ENCODE results near the gene NEK1. TPM values are rescaled to one million over a fixed set of nuclear protein-coding genes. Genes with fewer than 3 reads are reported as not detected.
A peak's percentile ranks its signal among the peaks of the same experiment; 100 is the strongest.
"Not testable (repeated sequence)": the region's sequence is repeated elsewhere in the genome, so short reads cannot be mapped to it uniquely, and the experiment has no call there.

Gene NEK1
- total and polyA plus RNA-seq, 2 of the 13 experiments (the other 11 are each of a cell fraction or from before 2014, with no cell fraction given): 2.9 to 5.4 TPM

DNA sequence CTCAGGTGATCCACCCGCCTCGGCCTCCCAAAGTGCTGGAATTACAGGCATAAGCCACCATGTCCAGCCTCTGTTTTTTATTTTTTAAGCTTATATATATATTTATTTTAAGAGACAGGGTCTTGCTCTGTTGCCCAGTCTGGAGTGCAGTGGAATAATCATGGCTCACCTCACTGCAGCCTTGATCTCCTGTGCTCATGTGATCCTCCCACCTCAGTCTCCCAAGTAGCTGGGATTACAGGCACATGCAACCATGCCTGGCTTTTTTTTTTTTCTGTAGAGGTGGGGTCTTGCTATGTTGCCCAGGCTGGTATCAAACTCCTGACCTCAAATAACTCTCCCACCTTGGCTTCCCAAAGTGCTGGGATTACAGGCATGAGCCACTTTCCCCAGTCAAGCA, 184.7 kb downstream of the NEK1 start:
- CTCF ChIA-PET (ENCODE audit: low intra/inter-chr PET ratio, low total read pairs); H3K36me3 ChIP-seq (replicated peaks in 1 of 2; ENCODE audit: control insufficient read depth in 1 of 2, insufficient read depth in 2 of 2, low read length in 2 of 2); in situ Hi-C loops (cut with HindIII; ENCODE audit: extremely low pct_ligation_motif_present, low pct_unique_long_range_greater_than_20kb); H3K79me2 ChIP-seq (ENCODE audit: insufficient read depth, low read length); H3K9me3 ChIP-seq (ENCODE audit: low read length); POLR2A ChIA-PET; H4K20me1 ChIP-seq (ENCODE audit: insufficient read depth, low read length); H3K27ac ChIP-seq (ENCODE audit: extremely low read length, insufficient read depth, low read length); H2AFZ ChIP-seq (ENCODE audit: low read length); H3K9ac ChIP-seq (ENCODE audit: insufficient read depth, low read depth, low read length); ATAC-seq; intact Hi-C loops (cut with micrococcal nuclease; ENCODE audit: unreplicated experiment); H3K4me3 ChIP-seq (replicated peaks in 1 of 3; ENCODE audit: insufficient read depth in 1 of 3, low read depth in 2 of 3, low read length in 3 of 3); DNase-seq (ENCODE audit: low spot score); H3K4me2 ChIP-seq (ENCODE audit: low read depth, low read length); H3K4me1 ChIP-seq (ENCODE audit: insufficient read depth, low read length); BruUV-seq (replicated peaks); FAIRE-seq; H3K27me3 ChIP-seq (ENCODE audit: control insufficient read depth in 1 of 2, insufficient read depth in 2 of 2, low read length in 2 of 2): not testable (repeated sequence)
- WGBS (ENCODE audit: low lambda C conversion rate): 96% methylated on average over 2 of the region's 2 CpGs
- 0 out of 2 replicates have a peak, but pooled peaks have one; percentile 44 for TF ChIP-seq ZNF121 (CRISPR knock-in tag; IDR thresholded peaks at IDR 0.05)

DNA sequence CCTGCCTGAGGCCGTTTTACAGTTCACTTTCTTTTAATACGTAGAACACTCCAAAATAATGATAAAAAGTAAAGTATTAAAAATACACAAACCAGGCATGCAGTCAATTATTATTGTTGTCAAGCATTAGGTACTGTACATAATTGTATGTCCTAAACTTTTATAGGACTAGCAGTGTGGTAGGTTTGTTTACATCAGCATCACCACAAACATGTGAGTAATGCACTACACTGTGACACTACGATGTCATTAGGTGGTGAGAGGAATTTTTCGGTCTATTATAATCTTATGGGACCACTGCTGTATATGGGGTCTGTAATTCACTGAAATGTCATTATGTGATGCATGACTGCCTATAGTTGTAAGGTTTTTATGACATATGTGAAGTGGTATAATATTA, 192.1 kb downstream of the NEK1 start:
- WGBS (ENCODE audit: low lambda C conversion rate): 87% methylated on average over 4 of the region's 4 CpGs
- FAIRE-seq (no peak), DNase-seq (ENCODE audit: low spot score) (no peak), ATAC-seq (no peak)
- intact Hi-C loops (cut with micrococcal nuclease; ENCODE audit: unreplicated experiment): no loop called here
- in situ Hi-C loops (cut with HindIII; ENCODE audit: extremely low pct_ligation_motif_present, low pct_unique_long_range_greater_than_20kb): no loop called here
- Histone ChIP-seq H3K4me3 (replicated peaks in 1 of 3; ENCODE audit: insufficient read depth in 1 of 3, low read depth in 2 of 3, low read length in 3 of 3) (no peak overlapping the region), H2AFZ (ENCODE audit: low read length) (no peak overlapping the region), H3K9me3 (ENCODE audit: low read length) (no peaks in the 10 kb centered on the region), H3K4me2 (ENCODE audit: low read depth, low read length) (no peak overlapping the region), H4K20me1 (ENCODE audit: insufficient read depth, low read length) (no peaks in the 10 kb centered on the region), H3K79me2 (ENCODE audit: insufficient read depth, low read length) (no peaks in the 10 kb centered on the region), H3K27me3 (ENCODE audit: control insufficient read depth in 1 of 2, insufficient read depth in 2 of 2, low read length in 2 of 2) (no peaks in the 10 kb centered on the region), H3K36me3 (replicated peaks in 1 of 2; ENCODE audit: control insufficient read depth in 1 of 2, insufficient read depth in 2 of 2, low read length in 2 of 2) (no peaks in the 10 kb centered on the region), H3K4me1 (ENCODE audit: insufficient read depth, low read length) (peaks cover 12% of the 10 kb centered on the region), H3K9ac (ENCODE audit: insufficient read depth, low read depth, low read length) (no peak overlapping the region), H3K27ac (ENCODE audit: extremely low read length, insufficient read depth, low read length) (no peak overlapping the region)
- CTCF ChIA-PET (ENCODE audit: low intra/inter-chr PET ratio, low total read pairs): no interaction called here
- BruUV-seq (replicated peaks): no TSS peak
- POLR2A ChIA-PET: no interaction called here
- TF ChIP-seq, protein P1, sequence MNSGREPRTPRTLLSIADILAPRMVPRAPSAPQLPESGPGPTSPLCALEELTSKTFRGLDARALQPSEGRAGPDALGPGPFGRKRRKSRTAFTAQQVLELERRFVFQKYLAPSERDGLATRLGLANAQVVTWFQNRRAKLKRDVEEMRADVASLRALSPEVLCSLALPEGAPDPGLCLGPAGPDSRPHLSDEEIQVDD (CRISPR knock-in tag; IDR thresholded peaks at IDR 0.05; ENCODE audit: borderline replicate concordance): no peak
- TF ChIP-seq, protein P2, sequence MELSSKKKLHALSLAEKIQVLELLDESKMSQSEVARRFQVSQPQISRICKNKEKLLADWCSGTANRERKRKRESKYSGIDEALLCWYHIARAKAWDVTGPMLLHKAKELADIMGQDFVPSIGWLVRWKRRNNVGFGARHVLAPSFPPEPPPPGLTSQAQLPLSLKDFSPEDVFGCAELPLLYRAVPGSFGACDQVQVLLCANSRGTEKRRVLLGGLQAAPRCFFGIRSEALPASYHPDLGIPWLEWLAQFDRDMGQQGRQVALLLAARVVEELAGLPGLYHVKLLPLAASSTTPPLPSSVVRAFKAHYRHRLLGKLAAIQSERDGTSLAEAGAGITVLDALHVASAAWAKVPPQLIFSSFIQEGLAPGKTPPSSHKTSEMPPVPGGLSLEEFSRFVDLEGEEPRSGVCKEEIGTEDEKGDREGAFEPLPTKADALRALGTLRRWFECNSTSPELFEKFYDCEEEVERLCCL (CRISPR knock-in tag; IDR thresholded peaks at IDR 0.05; ENCODE audit: borderline replicate concordance): no peak
- TF ChIP-seq, protein P3, sequence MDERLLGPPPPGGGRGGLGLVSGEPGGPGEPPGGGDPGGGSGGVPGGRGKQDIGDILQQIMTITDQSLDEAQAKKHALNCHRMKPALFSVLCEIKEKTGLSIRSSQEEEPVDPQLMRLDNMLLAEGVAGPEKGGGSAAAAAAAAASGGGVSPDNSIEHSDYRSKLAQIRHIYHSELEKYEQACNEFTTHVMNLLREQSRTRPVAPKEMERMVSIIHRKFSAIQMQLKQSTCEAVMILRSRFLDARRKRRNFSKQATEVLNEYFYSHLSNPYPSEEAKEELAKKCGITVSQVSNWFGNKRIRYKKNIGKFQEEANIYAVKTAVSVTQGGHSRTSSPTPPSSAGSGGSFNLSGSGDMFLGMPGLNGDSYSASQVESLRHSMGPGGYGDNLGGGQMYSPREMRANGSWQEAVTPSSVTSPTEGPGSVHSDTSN (CRISPR knock-in tag; IDR thresholded peaks at IDR 0.05): no peak
- no peak for TF ChIP-seq SETDB1 (CRISPR knock-in tag; IDR thresholded peaks at IDR 0.05; ENCODE audit: borderline replicate concordance)
- TF ChIP-seq, protein P4, sequence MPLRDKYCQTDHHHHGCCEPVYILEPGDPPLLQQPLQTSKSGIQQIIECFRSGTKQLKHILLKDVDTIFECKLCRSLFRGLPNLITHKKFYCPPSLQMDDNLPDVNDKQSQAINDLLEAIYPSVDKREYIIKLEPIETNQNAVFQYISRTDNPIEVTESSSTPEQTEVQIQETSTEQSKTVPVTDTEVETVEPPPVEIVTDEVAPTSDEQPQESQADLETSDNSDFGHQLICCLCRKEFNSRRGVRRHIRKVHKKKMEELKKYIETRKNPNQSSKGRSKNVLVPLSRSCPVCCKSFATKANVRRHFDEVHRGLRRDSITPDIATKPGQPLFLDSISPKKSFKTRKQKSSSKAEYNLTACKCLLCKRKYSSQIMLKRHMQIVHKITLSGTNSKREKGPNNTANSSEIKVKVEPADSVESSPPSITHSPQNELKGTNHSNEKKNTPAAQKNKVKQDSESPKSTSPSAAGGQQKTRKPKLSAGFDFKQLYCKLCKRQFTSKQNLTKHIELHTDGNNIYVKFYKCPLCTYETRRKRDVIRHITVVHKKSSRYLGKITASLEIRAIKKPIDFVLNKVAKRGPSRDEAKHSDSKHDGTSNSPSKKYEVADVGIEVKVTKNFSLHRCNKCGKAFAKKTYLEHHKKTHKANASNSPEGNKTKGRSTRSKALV (CRISPR knock-in tag; IDR thresholded peaks at IDR 0.05): no peak
- TF ChIP-seq ZSCAN21 (CRISPR knock-in tag; IDR thresholded peaks at IDR 0.05; ENCODE audit: borderline replicate concordance): no peak
- TF ChIP-seq ZNF7 (CRISPR knock-in tag; IDR thresholded peaks at IDR 0.05): no peak
- TF ChIP-seq TAF1 (CRISPR knock-in tag; IDR thresholded peaks at IDR 0.05): no peak
- no peak for TF ChIP-seq ZNF121 (CRISPR knock-in tag; IDR thresholded peaks at IDR 0.05)
- TF ChIP-seq, protein P5, sequence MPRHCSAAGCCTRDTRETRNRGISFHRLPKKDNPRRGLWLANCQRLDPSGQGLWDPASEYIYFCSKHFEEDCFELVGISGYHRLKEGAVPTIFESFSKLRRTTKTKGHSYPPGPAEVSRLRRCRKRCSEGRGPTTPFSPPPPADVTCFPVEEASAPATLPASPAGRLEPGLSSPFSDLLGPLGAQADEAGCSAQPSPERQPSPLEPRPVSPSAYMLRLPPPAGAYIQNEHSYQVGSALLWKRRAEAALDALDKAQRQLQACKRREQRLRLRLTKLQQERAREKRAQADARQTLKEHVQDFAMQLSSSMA (CRISPR knock-in tag; IDR thresholded peaks at IDR 0.05): no peak
- TF ChIP-seq SMARCC2 (IDR thresholded peaks at IDR 0.05): no peak
- no peak for TF ChIP-seq NAIF1 (CRISPR knock-in tag; IDR thresholded peaks at IDR 0.05; ENCODE audit: borderline replicate concordance)
- no peak for TF ChIP-seq ZNF629 (CRISPR knock-in tag; conservative IDR thresholded peaks at IDR 0.05)

All from HepG2 (cell line).